HEK293 (cell line): ENCODE measurements around the gene FAM171A2.

Experiments
- CTCF ChIA-PET: fragments of 350-600 bp; formaldehyde crosslinking; extraction: SDS; loops from one replicate; lab custom pipeline; 2021; ENCODE audit warnings: antibody characterized with exemption; lab: Yijun Ruan, JAX
- POLR2A ChIA-PET: fragments of 300-600 bp; formaldehyde crosslinking; extraction: SDS; loops from one replicate; lab custom pipeline; 2020; ENCODE audit warnings: antibody characterized with exemption, inconsistent platforms; lab: Yijun Ruan, JAX
- H3K27ac ChIP-seq: fragments of 200-500 bp; sonication (Bioruptor generic); 2 replicates; pipeline ENCODE4 v1.5.1; 2014; ENCODE audit warnings: low read depth, low read length, control low read depth, inconsistent platforms; ENCODE audit errors: extremely low read depth
- H3K36me3 ChIP-seq, 2 experiments: fragments of 200-500 bp in 1 of 2; sonication (Bioruptor generic) in 1 of 2; 1 replicate in 1 of 2; 2 replicates in 1 of 2; pipeline ENCODE4 v1.5.1; 2014 to 2017; ENCODE audit warnings: inconsistent platforms in 2 of 2, low read length in 2 of 2; ENCODE audit not compliant: control insufficient read depth in 2 of 2, insufficient read depth in 1 of 2
- H3K4me1 ChIP-seq: fragments of 200-500 bp; sonication (Bioruptor generic); 2 replicates; pipeline ENCODE4 v1.5.1; 2014; ENCODE audit warnings: mild to moderate bottlenecking, low read length, inconsistent platforms; ENCODE audit not compliant: control insufficient read depth, insufficient read depth
- H3K4me3 ChIP-seq: 2 replicates; pipeline ENCODE4 v1.5.1; 2011; ENCODE audit warnings: low read depth, mild to moderate bottlenecking, control low read depth, low read length, moderate library complexity
- H3K9me3 ChIP-seq: fragments of 200-500 bp; sonication (Bioruptor generic); 2 replicates; pipeline ENCODE4 v1.5.1; 2014; ENCODE audit warnings: low read depth, low read length, inconsistent platforms; ENCODE audit not compliant: control insufficient read depth, insufficient read depth
- AEBP2 ChIP-seq: fragments of 450-650 bp; formaldehyde crosslinking; IDR thresholded peaks from 2 replicates; pipeline ENCODE4 v1.5.1; 2016; ENCODE audit warnings: missing biosample characterization, missing genetic modification characterization, borderline replicate concordance
- BCL11A ChIP-seq: fragments of 450-650 bp; formaldehyde crosslinking; IDR thresholded peaks from 2 replicates; pipeline ENCODE4 v1.5.1; 2016; ENCODE audit warnings: low read depth, missing biosample characterization, missing genetic modification characterization
- GLIS2 ChIP-seq: fragments of 450-650 bp; formaldehyde crosslinking; IDR thresholded peaks from 2 replicates; pipeline ENCODE4 v1.5.1; 2016; ENCODE audit warnings: missing biosample characterization, missing genetic modification characterization
- HIC1 ChIP-seq: fragments of 450-650 bp; formaldehyde crosslinking; IDR thresholded peaks from 2 replicates; pipeline ENCODE4 v1.5.1; 2016; ENCODE audit warnings: missing biosample characterization, missing genetic modification characterization
- SP7 ChIP-seq: fragments of 450-650 bp; formaldehyde crosslinking; IDR thresholded peaks from 2 replicates; pipeline ENCODE4 v1.5.1; 2016; ENCODE audit warnings: missing biosample characterization, missing genetic modification characterization
- ZBTB1 ChIP-seq: fragments of 450-650 bp; formaldehyde crosslinking; IDR thresholded peaks from 2 replicates; pipeline ENCODE4 v1.5.1; 2016; ENCODE audit warnings: missing biosample characterization, missing genetic modification characterization
- ZBTB20 ChIP-seq: fragments of 450-650 bp; formaldehyde crosslinking; IDR thresholded peaks from 2 replicates; pipeline ENCODE4 v1.5.1; 2016; ENCODE audit warnings: missing biosample characterization, missing genetic modification characterization
- ZIC2 ChIP-seq: fragments of 450-650 bp; formaldehyde crosslinking; IDR thresholded peaks from 2 replicates; pipeline ENCODE4 v1.5.1; 2016; ENCODE audit warnings: missing biosample characterization, missing genetic modification characterization
- ZNF398 ChIP-seq: fragments of 450-650 bp; formaldehyde crosslinking; IDR thresholded peaks from 2 replicates; pipeline ENCODE4 v1.5.1; 2017; ENCODE audit warnings: missing biosample characterization, missing genetic modification characterization
- ZNF660 ChIP-seq: fragments of 450-650 bp; IDR thresholded peaks from 2 replicates; pipeline ENCODE4 v1.5.1; 2018; ENCODE audit warnings: missing biosample characterization, mild to moderate bottlenecking, missing genetic modification characterization
- ZNF747 ChIP-seq: fragments of 450-650 bp; formaldehyde crosslinking; IDR thresholded peaks from 2 replicates; pipeline ENCODE4 v1.5.1; 2016; ENCODE audit warnings: missing biosample characterization, missing genetic modification characterization
- ZNF792 ChIP-seq: fragments of 450-650 bp; formaldehyde crosslinking; IDR thresholded peaks from 2 replicates; pipeline ENCODE4 v1.5.1; 2016; ENCODE audit warnings: missing biosample characterization, missing genetic modification characterization

Gene FAM171A2

GRCh38 chr17:44321246-44322120 is 42.2 kb downstream of the FAM171A2 start:
- ChIA-PET CTCF (interaction anchor here (0.6 to 1.8 kb wide), 3 partner anchors 9 to 104 kb away, joined by 3 to 8 read pairs (median 8); no protein-coding TSS in a partner anchor), POLR2A (interaction anchor here (0.8 to 2.1 kb wide), 3 partner anchors 13 to 198 kb away, joined by 3 to 7 read pairs (median 3); partner anchors contain the start of genes HDAC5 and RUNDC3A)
- Histone ChIP-seq H3K27ac (no peak overlapping the region), H3K9me3 (no peaks in the 10 kb centered on the region), H3K36me3 (peaks cover 3 to 42% of the 10 kb centered on the region in 2 experiments; a peak in 2 of 3 replicates), H3K4me3 (no peak overlapping the region), H3K4me1 (0 out of 2 replicates have a peak, but pooled peaks cover 3% of the 10 kb centered on the region)
- TF ChIP-seq HIC1 (peak; percentile 13; the same call in 1 of the 2 replicates), ZNF747 (tag by site-specific recombination) (no peak), ZNF398 (tag by site-specific recombination) (no peak), BCL11A (tag by site-specific recombination) (0 out of 2 replicates have a peak, but pooled peaks have one; percentile 18), ZBTB20 (tag by site-specific recombination) (no peak)

GRCh38 chr17:44320066-44320465 is 43.6 kb downstream of the FAM171A2 start:
- H3K27ac ChIP-seq = no peak overlapping the region
- no peaks in the 10 kb centered on the region for H3K4me1 ChIP-seq
- no peak overlapping the region for H3K4me3 ChIP-seq
- H3K9me3 ChIP-seq = no peaks in the 10 kb centered on the region
- CTCF ChIA-PET = interaction anchor here (0.6 to 1.8 kb wide), 3 partner anchors 11 to 99 kb away, joined by 3 to 8 read pairs (median 4); no protein-coding TSS in a partner anchor
- H3K36me3 ChIP-seq = peaks cover 3 to 42% of the 10 kb centered on the region in 2 experiments; a peak in 2 of 3 replicates
- POLR2A ChIA-PET = interaction anchor here (0.6 to 1.6 kb wide), 3 partner anchors 12 to 99 kb away, joined by 3 to 10 read pairs (median 3); partner anchors contain the start of gene RUNDC3A
- TF ChIP-seq ZNF792 (tag by site-specific recombination) (no peak), AEBP2 (tag by site-specific recombination) (no peak), ZNF660 (tag by site-specific recombination) (no peak), GLIS2 (tag by site-specific recombination) (0 out of 2 replicates have a peak, but pooled peaks have one; percentile 31)

- Histone ChIP-seq H3K4me1 (peaks cover 4% of the 10 kb centered on the region; the same call in 1 of the 2 replicates), H3K36me3 (peaks cover 3 to 42% of the 10 kb centered on the region in 2 experiments; a peak in 2 of 3 replicates), H3K4me3 (no peak overlapping the region), H3K9me3 (no peaks in the 10 kb centered on the region), H3K27ac (no peak overlapping the region)
- CTCF ChIA-PET = interaction anchor here (1.0 to 2.1 kb wide), 3 partner anchors 13 to 215 kb away, joined by 4 to 5 read pairs (median 5); no protein-coding TSS in a partner anchor
- POLR2A ChIA-PET = interaction anchor here (0.6 to 6.5 kb wide), 6 partner anchors 9 to 127 kb away, joined by 4 to 38 read pairs (median 7); partner anchors contain the start of genes RUNDC3A and UBTF
- TF ChIP-seq HIC1 (peak; percentile 32; the same call in 1 of the 2 replicates), ZIC2 (tag by site-specific recombination) (peak; percentile 34), SP7 (tag by site-specific recombination) (no peak), ZBTB1 (tag by site-specific recombination) (no peak)
- TF ChIP-seq, all 188 proteins: peak for 2
These were observed 45.4 kb downstream of the FAM171A2 start for GRCh38 chr17:44318077-44318892.
